CD4-positive, alpha-beta T cell treated with Interleukin-12 subunit alpha and Interleukin-12 subunit beta, for 1 hour (primary cell): ENCODE results near the gene MFSD1.
A peak's percentile ranks its signal among the peaks of the same experiment; 100 is the strongest.
"Not testable (repeated sequence)": the region's sequence is repeated elsewhere in the genome, so short reads cannot be mapped to it uniquely, and the experiment has no call there.

Experiments
- DNase-seq: peaks from one replicate; pipeline ENCODE4 v3.0.0-alpha.2; 2020

The MFSD1 gene

DNA sequence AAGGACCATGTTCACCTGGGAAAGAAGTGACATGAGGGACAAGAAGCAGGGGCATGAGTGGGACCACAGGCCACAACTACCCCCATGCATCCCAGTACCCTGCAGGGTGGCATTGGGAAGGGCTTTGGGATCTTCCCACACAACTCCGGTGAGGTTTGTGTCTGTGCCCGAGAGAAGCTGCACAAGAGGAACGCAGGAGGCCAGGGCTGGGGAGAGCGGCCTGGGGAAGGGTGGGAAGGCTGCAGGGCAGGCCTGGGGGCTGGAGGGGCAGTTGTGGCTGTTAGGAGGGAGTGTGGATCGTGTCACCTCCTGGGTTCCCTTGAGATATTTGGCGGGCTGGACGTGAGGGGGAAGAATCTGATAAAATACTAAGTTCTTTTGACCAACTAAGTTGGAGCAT lies 25.3 kb upstream of the MFSD1 start:
- DNase-seq: no peak

GRCh38 chr3:158777161-158777873 lies 24.5 kb upstream of the MFSD1 start:
- DNase-seq: no peak

GRCh38 chr3:158780766-158781165 lies 21.1 kb upstream of the MFSD1 start:
- no peak for DNase-seq

- no peak for DNase-seq
Observed at GRCh38 chr3:158781191-158781590, 20.7 kb upstream of the MFSD1 start.

DNA sequence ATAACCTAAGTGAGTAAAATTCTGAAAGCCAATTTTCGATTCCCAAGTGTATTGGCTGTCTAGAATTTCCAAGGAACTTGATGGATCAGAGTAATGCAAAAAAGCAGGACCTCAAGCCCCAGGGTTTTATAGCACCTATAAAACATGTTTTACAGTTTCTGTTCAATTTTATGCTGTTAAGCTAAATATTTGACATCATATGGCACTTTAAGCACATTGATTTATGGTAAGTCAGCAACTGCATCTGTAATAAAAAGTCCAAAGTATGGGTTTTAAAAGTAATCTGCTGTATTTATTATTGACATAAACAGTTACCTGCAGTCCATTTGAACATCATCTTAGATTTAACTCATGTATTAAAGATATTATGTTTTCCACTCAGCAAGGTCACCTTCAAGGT lies 20.0 kb upstream of the MFSD1 start:
- no peak for DNase-seq

- no peak for DNase-seq
Observed at GRCh38 chr3:158782283-158782989, 19.4 kb upstream of the MFSD1 start.

GRCh38 chr3:158783051-158783450 lies 18.8 kb upstream of the MFSD1 start:
- DNase-seq: no peak

GRCh38 chr3:158785972-158786371 lies 15.9 kb upstream of the MFSD1 start:
- DNase-seq: no peak

- no peak for DNase-seq
Observed at GRCh38 chr3:158788446-158788845, 13.4 kb upstream of the MFSD1 start.

- DNase-seq: no peak
Observed at GRCh38 chr3:158789592-158789991, 12.3 kb upstream of the MFSD1 start.

- DNase-seq: peak; percentile 70
Observed at GRCh38 chr3:158790901-158791589, 10.8 kb upstream of the MFSD1 start.

- DNase-seq: not testable (repeated sequence)
Observed at GRCh38 chr3:158791590-158791920, 10.3 kb upstream of the MFSD1 start.

DNA sequence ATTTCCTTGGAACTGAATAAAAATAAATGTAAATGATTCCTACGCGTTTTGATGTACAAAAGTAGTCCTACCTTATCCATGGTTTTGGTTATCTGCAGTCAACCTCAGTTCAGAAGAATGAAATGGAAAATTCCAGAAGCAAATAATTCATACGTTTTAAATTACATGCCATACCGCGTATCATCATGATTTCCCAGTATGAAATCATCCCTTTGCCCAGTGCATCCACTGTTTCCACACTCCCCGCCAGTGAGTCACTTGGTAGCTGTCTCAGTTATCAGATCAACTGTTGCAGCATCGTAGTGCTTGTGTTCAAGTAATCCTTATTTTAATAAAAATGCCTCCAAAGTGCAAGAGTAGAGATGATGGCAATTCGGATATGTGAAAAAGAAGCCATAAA lies 9.1 kb upstream of the MFSD1 start:
- no peak for DNase-seq

DNA sequence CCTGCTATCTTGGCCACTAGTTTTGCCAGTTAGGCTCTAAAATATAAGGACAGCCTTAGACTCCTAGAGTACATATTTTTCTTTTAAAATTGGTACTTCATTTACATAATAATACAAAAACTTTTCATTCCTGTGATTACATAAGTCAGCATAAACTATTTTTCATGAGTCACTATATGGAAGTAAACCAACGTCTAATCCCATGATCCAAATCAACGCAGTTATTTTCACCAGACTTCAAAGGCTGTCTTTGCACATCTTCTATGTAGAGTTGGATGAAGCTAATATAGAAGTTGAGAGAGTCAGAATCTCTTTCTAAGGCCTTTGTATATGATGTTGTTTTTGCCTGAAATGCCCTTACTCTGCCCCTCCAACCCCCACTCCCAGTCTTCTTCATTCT lies 7.6 kb upstream of the MFSD1 start:
- DNase-seq: no peak

GRCh38 chr3:158794936-158795518 lies 6.8 kb upstream of the MFSD1 start:
- peak; percentile 35 for DNase-seq

DNA sequence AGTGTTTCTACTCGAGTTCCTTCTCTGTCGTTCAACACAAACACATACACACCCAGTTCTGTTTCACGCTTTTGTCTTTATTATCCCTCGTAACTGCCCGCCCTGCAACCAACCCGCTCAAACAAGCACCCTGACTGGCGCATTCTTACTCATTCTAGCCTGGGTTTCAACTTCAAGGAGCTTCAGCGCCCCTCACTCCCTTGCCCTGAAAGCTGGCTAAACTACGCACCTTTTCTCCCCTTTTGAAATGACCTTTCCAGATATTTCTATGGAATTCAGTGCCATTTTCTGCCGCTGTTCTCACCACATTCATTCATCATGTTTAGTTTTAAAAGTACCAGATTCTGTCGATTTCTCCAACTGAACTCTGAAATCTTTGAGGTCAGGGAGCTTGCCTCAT lies 653 bp upstream of the MFSD1 start:
- no peak for DNase-seq

DNA sequence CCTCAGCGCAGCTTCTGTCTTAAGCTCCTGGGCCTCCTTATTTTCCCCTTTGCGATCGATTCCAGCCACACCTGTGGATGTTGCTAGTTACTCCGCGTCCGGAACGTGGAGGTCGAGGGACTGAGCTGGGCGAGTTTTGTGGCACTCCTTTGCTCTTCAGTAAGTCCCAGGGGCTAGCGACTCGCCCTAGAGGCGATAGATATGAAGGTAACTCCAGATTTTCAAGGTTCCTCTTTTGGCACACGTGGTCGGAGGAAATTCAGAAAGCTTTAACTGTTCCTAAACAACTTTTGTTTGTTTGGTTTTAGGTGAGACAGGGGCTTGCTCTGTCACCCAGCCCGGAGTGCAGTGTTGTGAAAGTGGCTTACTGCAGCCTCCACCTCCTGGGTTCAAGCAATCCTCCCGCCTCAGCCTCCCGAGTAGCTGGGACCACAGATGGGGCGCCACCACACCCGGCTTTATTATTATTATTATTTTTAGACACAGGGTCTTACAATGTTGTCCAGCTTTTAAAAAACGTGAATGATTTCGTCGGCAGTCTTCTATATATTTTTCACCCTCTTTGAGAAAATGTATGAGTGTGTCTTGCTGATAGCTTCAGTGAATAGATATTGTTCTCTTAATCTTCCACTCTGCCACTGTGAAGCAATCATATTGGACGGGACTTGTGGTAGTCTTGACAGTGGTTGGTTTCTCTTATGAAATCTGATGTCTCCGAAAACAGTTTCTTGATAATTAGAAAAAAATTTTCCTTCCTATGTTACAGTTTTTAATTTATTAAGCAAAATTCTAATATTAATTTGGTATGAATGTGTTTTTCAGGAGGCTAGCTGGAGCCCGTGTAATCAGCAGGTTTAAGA lies 785 bp downstream of the MFSD1 start:
- DNase-seq: no peak

- no peak for DNase-seq
Observed at GRCh38 chr3:158804441-158804840, 2.6 kb downstream of the MFSD1 start.

GRCh38 chr3:158808697-158809096 lies 6.8 kb downstream of the MFSD1 start:
- DNase-seq: no peak

DNA sequence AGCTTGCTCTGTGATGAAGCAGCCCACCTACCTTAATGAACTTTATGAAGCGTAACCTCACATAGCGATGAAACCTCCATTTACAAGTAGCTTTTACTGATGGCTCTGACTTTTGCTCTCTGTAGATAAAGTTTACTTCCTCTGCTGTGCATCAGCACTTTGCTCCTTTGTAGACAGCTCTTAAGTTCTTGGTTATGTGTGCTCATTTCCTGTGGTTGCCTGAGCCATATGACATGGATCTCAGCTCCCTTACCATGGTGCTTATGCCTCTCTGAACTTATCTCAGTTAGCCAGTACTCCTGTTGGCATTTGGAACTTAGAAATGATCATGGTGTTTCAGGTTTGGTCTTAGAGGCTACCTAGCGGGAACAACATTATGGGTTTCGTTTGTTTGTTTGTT lies 7.8 kb downstream of the MFSD1 start:
- no peak for DNase-seq

DNA sequence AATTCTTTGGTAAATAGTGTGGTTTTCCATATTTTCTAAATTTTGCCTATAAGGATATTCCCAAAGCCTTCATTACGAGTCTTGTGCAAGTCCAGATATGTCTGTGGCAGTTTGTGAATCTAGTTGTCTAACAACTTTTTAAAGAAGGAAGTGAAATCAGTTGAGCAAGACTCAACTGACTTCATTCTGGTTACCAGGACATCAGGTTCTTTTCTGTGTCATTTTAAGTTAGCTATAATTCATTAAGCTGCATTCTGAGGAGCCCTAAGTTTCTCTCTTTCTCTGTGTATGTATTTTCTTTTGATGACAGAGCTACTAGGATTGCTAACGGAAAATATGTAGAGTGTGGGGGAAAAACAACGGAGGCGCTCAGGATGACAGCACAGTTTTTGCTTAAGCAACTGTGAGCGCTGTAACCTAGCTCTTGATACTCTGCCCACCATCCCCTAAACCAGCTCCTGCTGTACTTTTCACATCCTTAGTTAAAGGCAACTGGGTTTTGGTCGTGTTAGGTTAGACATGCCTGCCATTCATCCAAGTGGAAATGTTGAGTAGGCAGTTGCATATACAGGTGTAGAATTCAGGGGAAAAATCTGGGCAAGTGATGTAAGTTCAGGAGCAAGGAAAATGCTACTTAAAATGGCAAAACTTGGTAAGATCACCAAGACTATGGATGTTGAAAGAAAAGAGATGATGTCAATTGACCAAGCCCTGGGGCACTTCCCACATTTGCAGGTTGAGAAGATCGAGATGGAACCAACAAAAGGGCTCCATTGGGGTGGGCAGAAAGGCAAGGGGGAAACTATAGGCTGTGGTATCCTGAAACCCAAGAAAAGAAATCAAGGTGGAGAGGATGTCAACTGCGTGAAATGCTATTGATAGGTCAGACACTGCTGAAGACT lies 9.2 kb downstream of the MFSD1 start:
- DNase-seq: no peak

DNA sequence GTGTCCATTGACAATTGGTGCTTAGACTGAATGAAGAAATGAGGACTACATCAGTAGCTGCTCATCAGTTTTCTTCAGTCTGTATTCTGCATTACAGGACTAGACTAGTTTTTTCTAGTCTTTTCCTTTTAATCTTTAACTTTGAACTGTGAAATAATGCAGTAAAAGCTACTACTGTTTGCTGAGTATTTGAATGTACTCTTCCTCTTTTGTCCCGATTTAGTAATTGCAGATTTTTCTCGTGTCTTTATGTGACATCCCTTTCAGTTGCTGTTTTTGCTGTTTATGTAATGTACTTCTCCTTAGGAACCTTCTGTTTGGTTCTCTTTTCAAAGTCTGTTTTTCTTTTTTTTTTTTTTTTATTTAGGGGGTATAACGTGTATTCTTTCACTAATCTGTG lies 17.4 kb downstream of the MFSD1 start:
- no peak for DNase-seq
